ENCODE measurements around the gene RP9.
"Not testable (repeated sequence)": the region's sequence is repeated elsewhere in the genome, so short reads cannot be mapped to it uniquely, and the experiment has no call there.

RP9 gene

DNA sequence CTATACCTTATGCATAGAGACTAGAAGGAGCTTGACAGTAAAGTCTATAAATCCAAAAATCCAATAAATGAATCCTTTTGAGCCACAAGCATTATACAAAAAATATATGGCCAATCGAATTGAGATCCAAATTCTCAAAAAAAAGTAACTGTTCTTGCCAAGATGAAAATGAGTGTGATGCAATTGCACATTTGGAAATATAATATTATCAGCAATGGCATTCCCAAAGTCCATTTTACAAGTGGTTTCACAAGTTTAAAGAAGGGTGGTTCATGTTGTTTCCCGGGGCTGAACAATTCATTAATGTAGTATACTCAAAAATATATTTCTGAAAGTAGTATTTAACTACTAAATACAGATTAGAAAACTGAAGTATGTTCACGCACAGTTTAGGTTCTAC is 7.3 kb downstream of the RP9 start:
- no peak for DNase-seq (ENCODE audit: low read depth)

DNA sequence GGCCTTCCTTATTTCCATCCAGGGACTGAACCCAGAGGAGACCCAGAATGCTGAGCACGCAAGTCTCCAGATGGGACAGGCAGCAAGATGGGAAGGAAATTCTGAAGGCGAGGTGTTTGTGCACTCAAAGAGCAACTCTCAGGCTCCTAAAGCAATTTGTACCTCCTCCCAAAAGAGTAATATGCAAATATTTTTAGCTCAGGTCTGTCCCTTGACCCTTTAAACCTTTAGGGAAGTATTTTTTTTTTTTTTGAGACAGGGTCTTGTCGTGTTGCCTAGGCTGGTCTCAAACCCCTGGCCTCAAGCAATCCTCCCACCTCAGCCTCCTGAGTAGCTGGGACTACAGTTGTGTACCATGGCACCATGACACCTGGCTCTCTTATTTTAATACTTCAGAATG is 8.4 kb downstream of the RP9 start:
- DNase-seq (ENCODE audit: low read depth), result no peak

DNA sequence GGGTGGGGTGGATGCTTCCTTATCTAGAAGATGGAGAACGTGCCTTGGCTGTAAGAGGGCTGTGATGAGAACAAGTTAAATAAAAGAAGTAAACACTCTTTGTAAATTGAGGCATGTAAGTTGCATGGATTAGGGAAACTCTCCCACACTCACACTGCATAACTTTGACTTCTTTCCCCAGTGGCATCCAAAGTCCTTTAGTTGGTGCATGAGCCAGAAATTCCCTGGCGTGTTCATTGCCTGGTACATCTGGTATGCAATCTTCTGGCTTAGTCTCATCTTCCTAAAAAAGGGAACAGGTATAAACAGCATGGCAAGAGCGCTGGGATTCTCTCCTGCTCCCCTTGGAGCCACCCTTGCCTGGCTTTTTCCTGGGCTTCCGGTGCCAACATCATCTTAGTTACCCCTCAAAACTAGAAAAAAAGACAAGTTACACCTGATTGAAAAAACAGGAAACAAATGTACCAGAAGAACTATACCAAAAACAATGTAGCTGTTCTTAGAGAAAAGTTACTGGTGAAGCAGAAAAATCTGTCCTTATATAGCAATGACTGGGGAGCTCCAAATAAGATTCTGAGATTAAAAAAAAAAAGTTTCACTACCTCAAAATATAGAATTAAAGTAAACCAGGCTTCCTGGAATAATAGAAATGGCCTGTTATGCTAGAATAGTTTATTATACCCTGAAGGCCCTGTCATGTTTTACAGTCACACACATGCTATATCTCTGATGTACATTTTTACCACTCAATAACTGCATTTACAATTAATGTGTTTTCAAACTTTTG is 9.9 kb downstream of the RP9 start:
- no peak for DNase-seq (ENCODE audit: low read depth)

DNA sequence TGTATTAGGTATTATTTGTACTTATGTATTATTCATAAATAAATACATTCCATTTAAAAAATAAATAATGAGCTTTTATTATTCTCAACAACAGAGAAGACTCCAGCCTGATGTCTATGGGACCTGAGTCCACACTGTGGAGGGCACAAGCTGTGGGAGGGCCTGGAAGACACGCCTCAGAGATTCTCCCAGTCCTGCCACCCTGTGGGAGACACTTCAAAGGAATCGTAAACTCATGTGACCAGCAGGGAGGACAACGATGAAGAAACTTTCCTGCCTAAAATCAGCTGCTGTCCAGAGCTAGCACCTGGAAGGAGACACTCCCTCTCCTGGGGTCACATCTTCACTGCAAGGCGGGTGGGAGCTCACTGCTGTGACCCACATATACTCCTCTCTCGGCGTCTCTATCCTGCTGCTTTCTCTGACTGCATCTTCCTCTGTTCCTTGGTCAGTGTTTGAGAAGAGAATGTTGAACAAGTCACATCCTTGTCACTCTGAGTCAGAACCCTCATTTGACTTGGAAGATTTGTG is 14.4 kb downstream of the RP9 start:
- DNase-seq (ENCODE audit: low read depth), result not testable (repeated sequence)

DNA sequence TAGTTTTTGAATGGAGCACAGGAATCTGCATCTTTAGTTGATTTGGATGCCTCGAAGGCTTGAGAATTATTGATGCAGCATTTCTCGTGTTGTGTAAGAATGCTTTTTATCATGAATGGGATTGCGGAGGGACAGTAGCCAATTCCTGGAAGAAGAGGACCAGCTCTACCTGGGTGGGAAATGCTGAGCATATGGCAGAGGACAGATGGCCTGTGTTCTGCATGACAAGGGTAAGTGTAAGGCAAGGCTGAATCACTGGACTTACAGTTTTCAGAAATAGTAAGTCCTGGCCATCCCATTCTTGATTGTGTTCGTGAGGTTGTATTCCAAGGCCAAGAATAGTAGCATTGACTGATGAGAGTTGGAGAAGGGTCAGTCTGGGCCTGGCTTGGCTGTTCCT is 15.9 kb downstream of the RP9 start:
- no peak for DNase-seq (ENCODE audit: low read depth)

DNA sequence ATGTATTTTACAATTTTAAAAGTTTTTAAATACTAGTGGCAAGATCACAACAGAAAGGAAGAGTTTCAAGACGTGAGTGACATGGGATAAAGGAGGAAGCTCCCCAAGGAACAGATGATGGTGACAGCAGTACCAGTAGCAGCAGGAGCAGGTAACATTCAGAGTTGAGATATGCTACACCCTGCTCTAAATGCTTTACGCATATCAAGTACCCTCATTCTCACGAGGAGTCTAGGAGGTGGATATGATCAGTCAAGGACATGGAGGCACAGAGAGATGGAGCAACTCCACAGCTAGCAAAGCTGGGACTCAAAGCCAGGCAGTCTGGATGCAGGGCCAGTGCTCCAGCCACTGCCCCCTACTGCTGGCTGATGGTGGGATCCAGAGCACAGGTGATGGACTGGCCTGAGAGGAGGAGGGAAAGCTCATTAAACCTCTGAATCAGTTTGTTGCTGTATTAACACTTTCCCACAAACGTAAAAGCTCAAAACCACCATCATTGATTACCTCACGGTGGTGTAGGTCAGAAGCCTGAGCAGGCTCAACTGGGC is 17.5 kb downstream of the RP9 start:
- DNase-seq (ENCODE audit: low read depth), result no peak

DNA sequence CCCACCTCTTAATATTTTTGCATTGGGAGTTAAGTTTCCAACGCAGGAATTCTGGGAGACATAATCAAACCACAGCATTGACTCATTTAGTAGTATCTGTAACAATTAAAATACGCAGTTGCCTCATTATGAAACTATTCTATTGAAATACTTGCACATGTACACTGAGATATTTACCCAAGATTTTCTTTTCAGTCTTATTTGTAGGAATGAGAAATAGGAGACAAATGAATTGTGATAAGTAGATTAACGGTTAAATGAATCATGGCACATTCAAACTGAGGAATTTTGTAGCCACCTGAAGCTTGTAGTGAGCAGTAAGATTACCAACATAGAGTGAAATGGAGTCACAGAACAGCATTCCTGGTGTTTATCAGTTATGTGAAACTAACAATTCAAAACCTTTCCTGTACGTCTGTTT is 18.1 kb downstream of the RP9 start:
- DNase-seq (ENCODE audit: low read depth), result no peak

DNA sequence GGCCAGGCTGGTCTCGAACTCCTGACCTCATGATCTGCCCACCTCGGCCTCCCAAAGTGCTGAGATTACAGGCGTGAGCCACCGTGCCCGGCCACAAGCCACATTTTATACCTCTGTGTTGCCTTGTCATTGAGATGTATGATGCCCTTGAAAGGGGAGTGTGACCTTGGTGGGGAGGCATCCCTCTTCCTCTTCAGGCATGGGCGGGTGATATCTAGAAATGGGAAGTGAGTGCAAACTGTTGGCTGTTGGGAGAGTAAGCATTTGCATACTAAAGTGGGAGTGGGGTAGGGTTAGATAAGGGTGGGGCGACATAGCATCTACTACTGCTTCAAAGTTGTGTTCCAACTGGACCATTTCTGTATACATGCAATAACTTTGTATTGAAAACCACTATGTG is 20.1 kb downstream of the RP9 start:
- DNase-seq (ENCODE audit: low read depth), result no peak

DNA sequence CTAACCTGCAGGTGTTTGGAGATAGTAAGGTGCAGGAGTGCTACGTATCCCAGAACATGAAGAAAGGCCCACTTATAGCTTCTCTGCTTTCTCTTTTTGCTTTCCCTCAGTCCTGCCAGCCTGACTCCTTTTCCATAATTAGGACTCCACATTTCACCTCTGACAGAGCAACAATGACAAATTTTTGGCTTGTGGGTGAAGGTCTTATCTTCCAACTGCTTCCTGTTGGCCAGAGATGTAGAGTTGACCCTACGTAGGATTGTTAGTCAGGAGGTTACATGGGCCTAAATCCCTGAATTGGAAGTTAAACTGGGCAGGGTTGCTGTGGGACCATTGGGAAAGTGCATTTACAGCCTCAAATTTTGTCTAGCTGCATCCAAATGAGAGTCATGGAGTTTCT is 21.3 kb downstream of the RP9 start:
- DNase-seq (ENCODE audit: low read depth), result no peak

DNA sequence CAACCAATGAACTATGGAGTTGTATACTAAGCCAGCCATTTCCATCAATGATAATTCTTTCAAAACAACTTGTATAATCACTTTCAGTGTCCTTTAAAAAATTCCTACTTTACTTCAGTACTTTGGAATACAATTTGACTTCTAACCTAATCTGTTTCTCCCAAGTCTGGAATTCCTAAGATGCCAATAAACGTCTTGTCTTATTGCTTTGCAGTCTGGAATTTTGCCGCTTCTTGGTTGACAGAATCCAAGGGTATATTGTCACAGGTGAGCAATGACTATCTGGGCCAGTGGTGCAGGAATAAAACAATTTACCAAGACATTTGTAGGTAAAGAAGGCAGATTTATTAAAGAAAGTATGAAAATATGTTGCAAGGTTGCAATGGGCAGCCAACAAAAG is 21.8 kb downstream of the RP9 start:
- no peak for DNase-seq (ENCODE audit: low read depth)

DNA sequence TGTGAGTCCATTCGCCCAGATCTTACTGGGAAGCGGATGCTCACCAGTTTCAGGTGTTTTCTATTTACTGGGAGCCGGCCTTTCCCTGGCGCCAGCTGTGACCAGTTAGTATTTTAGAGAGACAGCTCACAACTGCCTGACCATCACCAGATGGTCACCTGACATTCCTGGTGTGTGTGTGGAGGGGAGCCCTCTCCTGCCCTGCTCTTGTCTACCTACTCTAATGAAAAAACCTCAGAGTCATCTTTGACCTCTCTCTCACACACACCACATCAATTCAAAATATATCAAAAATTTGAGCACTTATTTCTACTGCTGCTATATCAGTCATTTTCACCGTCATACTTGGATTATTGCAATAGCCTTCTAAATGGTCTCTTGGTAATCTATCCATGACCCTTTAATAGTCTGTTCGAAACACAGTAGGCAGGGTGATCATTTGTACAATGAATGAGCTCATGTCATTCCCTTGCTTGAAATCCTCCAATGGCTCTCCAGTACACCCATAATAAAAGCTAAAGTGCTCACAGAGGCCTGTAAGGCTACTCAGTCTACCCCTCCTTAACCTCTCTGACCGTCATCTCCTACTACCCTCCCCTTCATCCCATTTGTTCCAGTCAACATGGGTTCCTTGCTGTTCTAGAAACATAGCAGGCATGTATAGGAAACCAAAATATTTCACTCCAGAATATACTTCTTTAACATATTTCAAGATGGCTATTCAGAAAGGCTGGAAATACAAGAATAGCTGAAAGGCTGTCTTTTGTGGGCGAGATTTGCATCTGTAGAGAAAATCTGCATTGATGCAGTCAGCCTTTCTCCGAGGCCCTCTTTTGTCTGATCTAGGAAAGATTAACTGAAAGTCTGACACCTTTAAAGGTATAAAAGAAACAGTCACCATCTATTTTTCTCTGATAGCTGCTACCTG is 29.2 kb downstream of the RP9 start:
- DNase-seq (ENCODE audit: low read depth), result no peak

DNA sequence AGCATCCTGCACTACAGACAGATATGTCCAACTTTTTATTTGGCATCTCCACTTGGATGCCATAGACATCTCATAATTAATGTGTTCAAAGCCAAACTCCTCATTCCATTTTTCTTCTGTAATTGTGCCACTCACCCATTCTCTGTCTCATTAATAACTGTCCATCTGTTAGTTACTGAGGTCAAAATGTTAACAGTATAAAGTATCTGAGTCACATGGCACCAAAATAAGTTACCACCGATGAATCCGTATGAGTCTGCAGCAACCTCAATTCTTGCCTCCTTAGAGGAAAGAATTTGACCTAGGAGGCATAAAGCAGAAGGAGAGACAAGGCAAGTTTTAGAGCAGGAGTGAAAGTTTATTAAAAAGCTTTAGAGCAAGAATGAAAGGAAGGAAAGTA is 30.1 kb downstream of the RP9 start:
- DNase-seq (ENCODE audit: low read depth), result no peak

DNA sequence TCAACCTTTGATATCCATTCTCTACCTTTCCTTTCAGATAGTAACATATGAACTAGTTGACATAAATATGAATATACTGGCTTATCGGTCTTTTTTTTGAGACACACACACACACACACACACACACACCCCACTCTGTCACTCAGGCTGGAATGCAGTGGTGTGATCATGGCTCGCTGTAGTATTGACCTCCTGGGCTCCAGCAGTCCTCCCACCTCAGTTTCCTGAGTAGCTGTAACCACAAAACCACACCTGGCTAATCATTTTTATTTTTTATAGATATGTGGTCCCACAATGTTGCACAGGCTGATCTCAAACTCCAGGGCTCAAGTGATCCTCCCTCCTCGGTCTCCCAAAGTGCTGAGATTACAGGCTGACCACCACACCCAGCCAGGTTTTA is 32.5 kb downstream of the RP9 start:
- no peak for DNase-seq (ENCODE audit: low read depth)

DNA sequence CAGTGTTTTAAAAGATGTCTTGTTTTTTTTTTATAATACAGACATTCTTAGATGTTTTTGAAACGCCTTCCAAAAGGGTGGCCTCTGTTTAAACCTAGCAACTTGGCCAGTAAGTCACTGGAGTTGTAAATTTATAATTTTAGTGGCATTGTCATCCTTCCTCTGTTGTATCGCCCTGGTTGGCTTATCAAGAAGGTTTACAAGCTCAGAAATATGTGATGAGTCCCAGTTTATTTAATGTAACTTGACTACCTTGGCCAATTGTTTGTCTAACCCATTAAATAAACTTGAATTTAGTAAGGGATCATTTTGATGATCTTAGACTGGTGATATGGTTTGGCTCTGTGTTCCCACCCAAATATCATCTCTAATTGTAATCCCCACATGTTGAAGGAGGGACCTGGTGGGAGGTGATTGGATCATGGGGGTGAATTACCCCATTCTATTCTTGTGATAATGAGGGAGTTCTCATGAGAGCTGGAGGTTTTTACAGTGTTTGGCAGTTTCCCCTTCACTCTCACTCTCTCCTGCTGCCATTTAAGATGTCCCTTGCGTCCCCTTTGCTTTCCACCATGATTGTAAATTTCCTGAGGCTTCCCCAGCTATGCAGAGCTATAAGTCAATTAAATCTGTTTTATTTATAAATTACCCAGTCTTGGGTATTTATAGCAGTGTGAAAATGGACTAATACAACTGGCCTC is 33.2 kb downstream of the RP9 start:
- no peak for DNase-seq (ENCODE audit: low read depth)

DNA sequence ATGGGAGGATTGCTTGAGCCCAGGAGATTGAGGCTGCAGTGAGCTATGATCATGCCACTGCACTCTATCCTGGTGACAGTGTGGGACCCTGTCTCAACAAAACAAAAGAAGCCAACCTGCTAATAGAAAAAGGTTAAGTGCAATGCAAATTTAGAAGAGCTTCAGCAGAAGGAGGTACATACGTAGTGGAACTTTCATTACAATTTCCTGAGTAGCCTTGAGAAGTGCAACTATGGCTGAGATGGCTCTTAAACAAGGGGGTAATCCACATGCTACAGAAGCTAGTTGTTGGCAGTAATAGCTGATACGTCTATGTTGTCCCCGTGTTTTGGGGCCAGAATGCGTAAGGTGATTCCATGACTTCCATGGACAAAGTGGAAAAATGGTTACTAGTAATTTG is 36.0 kb downstream of the RP9 start:
- DNase-seq (ENCODE audit: low read depth), result no peak

DNA sequence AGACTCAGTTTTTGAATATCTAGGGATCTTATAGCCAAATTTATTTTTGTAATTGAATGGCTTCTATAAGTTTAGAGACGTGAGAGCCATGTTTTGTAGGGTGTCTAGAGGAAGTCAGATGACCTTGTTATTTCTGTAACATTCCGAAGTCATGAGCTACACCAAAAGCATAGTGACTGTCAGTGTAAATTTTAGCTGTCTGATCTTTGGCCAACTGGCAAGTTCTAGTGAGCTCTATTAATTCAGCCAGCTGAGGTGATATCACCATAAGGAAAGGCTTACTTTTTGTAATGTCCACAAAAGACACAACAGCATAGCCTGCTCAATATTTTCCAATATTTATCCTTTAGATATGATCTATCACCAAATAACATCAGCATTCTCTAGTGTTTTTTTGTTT is 36.7 kb downstream of the RP9 start:
- no peak for DNase-seq (ENCODE audit: low read depth)

DNA sequence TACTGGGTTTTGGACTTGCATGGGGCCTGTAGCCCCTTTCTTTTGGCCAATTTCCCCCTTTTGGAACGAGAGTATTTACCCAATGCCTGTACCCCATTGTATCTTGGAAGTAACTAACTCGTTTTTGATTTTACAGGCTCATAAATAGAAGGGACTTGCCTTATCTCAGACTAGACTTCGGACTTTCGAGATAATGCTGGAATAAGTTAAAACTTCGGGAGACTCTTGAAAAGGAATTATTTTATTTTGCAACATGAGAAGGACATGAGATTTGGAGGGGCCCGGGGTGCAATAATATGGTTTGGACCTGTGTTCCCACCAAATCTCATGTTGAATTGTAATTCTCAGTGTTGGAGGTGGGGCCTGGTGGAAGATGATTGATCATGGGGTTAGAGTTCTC is 38.4 kb downstream of the RP9 start:
- DNase-seq (ENCODE audit: low read depth), result no peak

DNA sequence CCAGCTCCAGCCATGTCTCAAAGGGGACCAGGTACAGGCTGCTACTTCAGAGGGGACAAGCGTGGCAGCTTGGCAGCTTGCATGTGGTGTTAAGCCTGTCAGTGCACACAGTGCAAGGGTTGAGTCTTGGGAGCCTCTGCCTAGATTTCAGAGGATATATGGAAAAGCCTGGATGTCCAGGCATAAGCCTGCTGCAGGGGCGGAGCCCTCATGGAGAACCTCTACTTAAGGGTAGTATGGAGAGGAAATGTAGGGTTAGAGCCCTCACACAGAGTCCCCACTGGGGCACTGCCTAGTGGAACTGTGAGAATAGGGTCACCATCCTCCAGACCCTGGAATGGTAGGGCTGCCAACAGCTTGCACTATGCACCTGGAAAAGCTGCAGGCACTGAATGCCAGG is 38.9 kb downstream of the RP9 start:
- no peak for DNase-seq (ENCODE audit: low read depth)

DNA sequence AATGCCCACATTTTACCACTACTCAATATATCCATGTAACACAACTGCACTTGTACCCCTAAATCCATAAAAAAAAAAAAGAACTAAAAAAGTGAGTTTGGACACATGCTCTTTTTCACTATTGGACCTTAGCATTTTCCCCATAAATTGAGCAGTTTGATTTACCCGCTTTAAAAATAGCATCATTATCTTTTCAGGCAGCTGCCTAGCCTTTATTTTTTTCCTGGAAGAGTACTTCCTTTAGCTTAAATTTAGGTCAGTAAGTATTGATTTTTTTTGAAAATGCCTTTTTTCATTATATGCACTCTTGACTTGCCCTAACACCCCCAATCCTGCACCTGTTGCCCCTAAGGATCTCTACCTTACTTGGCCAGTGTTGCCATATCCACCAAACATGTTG is 41.3 kb downstream of the RP9 start:
- DNase-seq (ENCODE audit: low read depth), result no peak

DNA sequence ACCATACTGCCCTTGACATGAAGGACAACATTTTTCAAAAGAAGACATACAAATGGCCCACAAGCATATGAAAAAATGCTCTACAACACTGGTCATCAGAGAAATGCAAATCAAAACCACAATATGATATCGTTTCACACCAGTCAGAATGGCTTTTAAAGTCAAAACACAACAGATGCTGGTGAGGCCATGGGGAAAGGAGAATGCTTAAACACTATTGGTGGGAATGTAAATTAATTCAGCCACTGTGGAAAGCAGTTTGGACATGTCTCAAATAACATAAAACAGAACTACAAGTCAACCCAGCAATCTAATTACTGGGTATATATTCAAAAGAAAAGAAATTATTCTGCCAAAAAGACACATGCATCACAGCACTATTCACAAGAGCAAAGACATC is 42.4 kb downstream of the RP9 start:
- no peak for DNase-seq (ENCODE audit: low read depth)

DNA sequence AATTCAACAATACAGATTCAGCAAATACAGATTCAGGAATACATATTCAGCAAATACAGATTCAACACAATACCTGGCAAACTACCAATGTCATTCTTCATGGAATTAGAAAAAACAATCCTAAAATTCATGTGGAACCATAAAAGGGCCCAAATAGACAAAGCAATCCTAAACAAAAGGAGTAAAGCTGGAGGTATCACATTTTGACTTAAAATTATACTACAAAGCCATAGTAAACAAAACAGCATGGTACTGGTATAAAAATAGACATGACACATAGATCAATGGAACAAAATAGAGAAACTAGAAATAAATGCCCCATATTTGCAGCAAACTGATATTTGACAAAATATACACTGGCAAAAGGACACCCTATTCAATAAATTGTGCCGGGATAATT is 43.2 kb downstream of the RP9 start:
- DNase-seq (ENCODE audit: low read depth), result no peak

DNA sequence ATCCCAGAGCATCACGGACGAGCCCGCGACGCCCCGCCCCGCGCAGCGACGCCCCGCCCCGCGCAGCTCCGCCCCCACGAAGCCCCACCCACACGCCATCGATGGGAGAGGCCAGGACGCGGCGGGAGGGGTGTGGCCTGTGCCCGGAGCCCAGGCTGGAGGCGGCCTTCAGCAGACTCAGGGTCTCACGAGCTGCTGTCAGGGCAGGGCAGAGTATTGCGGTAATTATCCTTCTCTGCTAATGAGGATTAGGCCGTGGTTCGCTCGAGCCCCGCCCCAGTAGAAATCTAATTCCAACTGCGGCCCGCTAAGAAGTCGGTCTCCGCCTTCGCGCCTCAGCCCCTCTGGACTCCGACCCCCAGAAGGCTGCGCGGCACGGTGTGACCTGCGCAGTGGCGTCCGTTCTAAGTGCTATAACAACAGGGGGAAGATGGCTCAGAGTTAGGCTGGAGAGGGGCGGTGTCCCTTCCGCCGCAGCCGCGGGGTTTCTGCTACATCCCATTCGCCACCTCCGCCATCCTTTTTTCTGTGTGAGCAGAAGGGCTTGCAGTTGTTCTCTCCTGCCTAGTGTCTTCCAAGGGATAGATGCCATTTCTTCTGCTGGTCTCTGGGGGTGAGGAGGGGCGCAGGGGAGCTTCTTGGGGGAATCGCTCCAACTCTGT is 46.3 kb downstream of the RP9 start:
- DNase-seq (ENCODE audit: low read depth), result peak; percentile 89

Data from T follicular helper cell (primary cell).